Muscle of arm (tissue), 12 donors: ENCODE data around the gene MCOLN1. TPM values are rescaled to one million over a fixed set of nuclear protein-coding genes. Genes with fewer than 3 reads are reported as not detected.
A peak's percentile ranks its signal among the peaks of the same experiment; 100 is the strongest.

ENCODE experiments used
- DNase-seq: peaks from one replicate; pipeline ENCODE4 v3.0.0-alpha.2; 2013
- polyA plus RNA-seq, 12 donors: library from polyadenylated mRNA; unstranded; fragments of 120-200 nt; gene quantifications; one replicate each; pipeline ENCODE4 v1.2.1, GENCODE V29; 2013; ENCODE audit not compliant: insufficient read length in 12 of 12

MCOLN1 gene
- polyA plus RNA-seq, 12 donors = 9.7 to 16.7 (median 10.8) TPM; not detected in 1

- DNase-seq = no peak
These were observed 25.1 kb upstream of the MCOLN1 start for GRCh38 chr19:7497292-7497691.

- no peak for DNase-seq
These were observed 21.5 kb upstream of the MCOLN1 start for GRCh38 chr19:7500811-7501450.

- DNase-seq = no peak
These were observed 19.9 kb upstream of the MCOLN1 start for GRCh38 chr19:7502552-7502951.

GRCh38 chr19:7504684-7505083, 17.7 kb upstream of the MCOLN1 start:
- no peak for DNase-seq

GRCh38 chr19:7505288-7505681, 17.1 kb upstream of the MCOLN1 start:
- no peak for DNase-seq

GRCh38 chr19:7505682-7506384, 16.6 kb upstream of the MCOLN1 start:
- no peak for DNase-seq

GRCh38 chr19:7506385-7507328, 15.8 kb upstream of the MCOLN1 start:
- no peak for DNase-seq

- no peak for DNase-seq
These were observed 14.5 kb upstream of the MCOLN1 start for GRCh38 chr19:7507884-7508283.

- no peak for DNase-seq
These were observed 12.8 kb upstream of the MCOLN1 start for GRCh38 chr19:7509625-7510024.

GRCh38 chr19:7512400-7512851, 10.0 kb upstream of the MCOLN1 start:
- no peak for DNase-seq

GRCh38 chr19:7513809-7514642, 8.4 kb upstream of the MCOLN1 start:
- DNase-seq = no peak

GRCh38 chr19:7515110-7515644, 7.2 kb upstream of the MCOLN1 start:
- no peak for DNase-seq

- peak; percentile 71 for DNase-seq
These were observed 6.7 kb upstream of the MCOLN1 start, which contains the start of gene ZNF358 for GRCh38 chr19:7515645-7516151. TSS of gene ZNF358 (plus strand) at chr19:7516103. CDS start at chr19:7519243, 3,140 bp downstream.

- no peak for DNase-seq
These were observed 6.1 kb upstream of the MCOLN1 start for GRCh38 chr19:7516333-7516732.

- no peak for DNase-seq
These were observed 5.5 kb upstream of the MCOLN1 start for GRCh38 chr19:7516878-7517277.

GRCh38 chr19:7519361-7520130, 2.9 kb upstream of the MCOLN1 start:
- no peak for DNase-seq

GRCh38 chr19:7520131-7521051, 2.0 kb upstream of the MCOLN1 start:
- no peak for DNase-seq

GRCh38 chr19:7521551-7522071, 813 bp upstream of the MCOLN1 start:
- no peak for DNase-seq
